OCI-LY1 (cell line): Measurements from ENCODE around the gene TAAR2.

Experiments used
- EZH2 ChIP-seq: fragments of 200-600 bp; sonication (generic), shearing (Covaris generic); IDR thresholded peaks from 2 replicates; pipeline ENCODE4 v1.8.0; 2017; ENCODE audit warnings: borderline replicate concordance, mixed run types, mild to moderate bottlenecking, antibody characterized with exemption, low read length, moderate library complexity, mixed read lengths
- TF ChIP-seq, protein P1 (sequence below): fragments of 200-600 bp; sonication (generic), shearing (Covaris generic); IDR thresholded peaks from 2 replicates; pipeline ENCODE4 v1.5.1; 2017; ENCODE audit warnings: mild to moderate bottlenecking, antibody characterized with exemption, low read length, moderate library complexity, mixed read lengths

DNA sequence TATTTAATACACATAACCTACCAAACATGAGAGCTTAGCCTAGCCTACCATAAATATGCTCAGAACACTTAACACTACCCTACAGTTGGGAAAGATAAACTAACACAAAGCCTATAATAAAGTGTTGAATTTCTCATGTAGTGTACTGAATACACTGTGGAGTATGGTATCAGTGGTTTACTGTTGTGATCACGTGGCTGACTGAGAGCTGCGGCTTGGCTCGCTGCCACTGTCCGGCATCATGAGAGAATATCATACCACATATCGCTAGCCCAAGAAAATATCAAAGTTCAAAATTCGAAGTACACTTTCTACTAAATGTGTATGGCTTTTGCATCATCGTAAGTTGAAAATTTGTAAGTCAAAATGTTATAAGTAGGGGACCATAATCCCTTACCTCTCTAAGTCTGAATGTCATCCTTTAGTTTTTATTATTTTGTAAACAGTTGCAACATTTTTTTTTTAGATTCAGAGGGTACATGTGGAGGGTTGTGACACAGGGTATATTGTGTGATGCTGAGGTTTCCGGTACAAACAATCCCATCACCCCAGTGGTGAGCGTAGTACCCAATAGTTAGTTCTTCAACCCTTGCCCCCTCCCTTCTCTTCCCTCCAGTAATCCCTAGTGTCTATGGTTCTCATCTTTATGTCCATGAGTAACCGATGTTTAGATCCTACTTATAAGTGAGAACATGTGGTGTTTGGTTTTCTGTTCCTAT is 49.5 kb upstream of the TAAR2 start:
- TF ChIP-seq, protein P1, sequence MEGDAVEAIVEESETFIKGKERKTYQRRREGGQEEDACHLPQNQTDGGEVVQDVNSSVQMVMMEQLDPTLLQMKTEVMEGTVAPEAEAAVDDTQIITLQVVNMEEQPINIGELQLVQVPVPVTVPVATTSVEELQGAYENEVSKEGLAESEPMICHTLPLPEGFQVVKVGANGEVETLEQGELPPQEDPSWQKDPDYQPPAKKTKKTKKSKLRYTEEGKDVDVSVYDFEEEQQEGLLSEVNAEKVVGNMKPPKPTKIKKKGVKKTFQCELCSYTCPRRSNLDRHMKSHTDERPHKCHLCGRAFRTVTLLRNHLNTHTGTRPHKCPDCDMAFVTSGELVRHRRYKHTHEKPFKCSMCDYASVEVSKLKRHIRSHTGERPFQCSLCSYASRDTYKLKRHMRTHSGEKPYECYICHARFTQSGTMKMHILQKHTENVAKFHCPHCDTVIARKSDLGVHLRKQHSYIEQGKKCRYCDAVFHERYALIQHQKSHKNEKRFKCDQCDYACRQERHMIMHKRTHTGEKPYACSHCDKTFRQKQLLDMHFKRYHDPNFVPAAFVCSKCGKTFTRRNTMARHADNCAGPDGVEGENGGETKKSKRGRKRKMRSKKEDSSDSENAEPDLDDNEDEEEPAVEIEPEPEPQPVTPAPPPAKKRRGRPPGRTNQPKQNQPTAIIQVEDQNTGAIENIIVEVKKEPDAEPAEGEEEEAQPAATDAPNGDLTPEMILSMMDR = no peak
- TF ChIP-seq EZH2 = no peak
